Activated T-helper 1 cell treated with anti-CD3 and anti-CD28 coated beads, Interleukin-12 subunit alpha, Interleukin-12 subunit beta, Interleukin-2, Interleukin-4 antibody, amounts not matched to agents 30 ng/mL and 10 ng/mL and 1 ng/mL, durations not matched to agents 14 hours and 24 hours and 36 hours (primary cell): ENCODE data around the gene CBX5. TPM values are rescaled to one million over a fixed set of nuclear protein-coding genes. Genes with fewer than 3 reads are reported as not detected.

Source experiments
- total RNA-seq: library from RNA; stranded (reverse); gene quantifications from 2 replicates; pipeline ENCODE4 v1.2.3, GENCODE V29; 2022

Gene CBX5
- total RNA-seq, 1 donor from 2014 or later = 99.8 TPM

Other genes starting within 250 kb of the CBX5 start
- not detected in 2 replicates for gene HOXC5, start 247.1 kb downstream of the CBX5 start, total RNA-seq
- not detected in 2 replicates for gene HOXC4, start 226.3 kb downstream of the CBX5 start, total RNA-seq
- 28.6 and 29.6 TPM in 2 replicates for gene SMUG1, start 91.1 kb downstream of the CBX5 start, total RNA-seq
- 1,740 and 1,765 TPM in 2 replicates for gene HNRNPA1, start 604 bp upstream of the CBX5 start, total RNA-seq
- gene NFE2, start 20.9 kb upstream of the CBX5 start, total RNA-seq = not detected in 2 replicates
- 115 and 123 TPM in 2 replicates for gene COPZ1, start 45.0 kb upstream of the CBX5 start, total RNA-seq
- 2.3 and 2.4 TPM in 2 replicates for gene GPR84, start 84.4 kb upstream of the CBX5 start, total RNA-seq
- 0.99 and 1.3 TPM in 2 replicates for gene ZNF385A, start 104.6 kb upstream of the CBX5 start, total RNA-seq
- 31.2 and 31.6 TPM in 2 replicates for gene ITGA5, start 139.1 kb upstream of the CBX5 start, total RNA-seq
- 3.9 and 4.4 TPM in 2 replicates for gene GTSF1, start 193.5 kb upstream of the CBX5 start, total RNA-seq
- 105 TPM in 2 replicates for gene NCKAP1L, start 217.6 kb upstream of the CBX5 start, total RNA-seq